Measurements from ENCODE around the gene MTOR.

GRCh38 chr1:11266268-11267074 lies 4.1 kb upstream of the MTOR start:
- TF ChIP-seq, protein P1, sequence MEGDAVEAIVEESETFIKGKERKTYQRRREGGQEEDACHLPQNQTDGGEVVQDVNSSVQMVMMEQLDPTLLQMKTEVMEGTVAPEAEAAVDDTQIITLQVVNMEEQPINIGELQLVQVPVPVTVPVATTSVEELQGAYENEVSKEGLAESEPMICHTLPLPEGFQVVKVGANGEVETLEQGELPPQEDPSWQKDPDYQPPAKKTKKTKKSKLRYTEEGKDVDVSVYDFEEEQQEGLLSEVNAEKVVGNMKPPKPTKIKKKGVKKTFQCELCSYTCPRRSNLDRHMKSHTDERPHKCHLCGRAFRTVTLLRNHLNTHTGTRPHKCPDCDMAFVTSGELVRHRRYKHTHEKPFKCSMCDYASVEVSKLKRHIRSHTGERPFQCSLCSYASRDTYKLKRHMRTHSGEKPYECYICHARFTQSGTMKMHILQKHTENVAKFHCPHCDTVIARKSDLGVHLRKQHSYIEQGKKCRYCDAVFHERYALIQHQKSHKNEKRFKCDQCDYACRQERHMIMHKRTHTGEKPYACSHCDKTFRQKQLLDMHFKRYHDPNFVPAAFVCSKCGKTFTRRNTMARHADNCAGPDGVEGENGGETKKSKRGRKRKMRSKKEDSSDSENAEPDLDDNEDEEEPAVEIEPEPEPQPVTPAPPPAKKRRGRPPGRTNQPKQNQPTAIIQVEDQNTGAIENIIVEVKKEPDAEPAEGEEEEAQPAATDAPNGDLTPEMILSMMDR (IDR thresholded peaks at IDR 0.05), result no peak
- no peak for TF ChIP-seq POLR2A (IDR thresholded peaks at IDR 0.05)
